ENCODE results near the gene PKHD1.

DNA sequence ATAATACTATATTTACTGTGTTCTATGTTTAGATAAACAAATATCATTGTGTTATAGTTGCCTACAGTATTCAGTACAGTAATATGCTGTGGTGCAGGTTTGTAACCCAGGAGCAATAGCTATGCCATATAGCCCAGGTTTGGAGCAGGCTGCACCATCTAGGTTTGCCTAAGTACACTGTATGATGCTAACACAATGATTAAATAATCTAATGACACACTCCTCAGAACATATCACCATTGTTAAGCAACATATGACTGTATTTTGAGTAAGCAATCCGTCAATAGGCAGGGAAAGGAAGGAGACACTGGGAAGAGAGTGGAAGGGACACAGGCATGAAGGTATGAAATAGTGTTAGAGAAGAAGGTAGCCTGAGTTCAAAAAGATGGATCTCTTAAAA lies 369.9 kb downstream of the PKHD1 start:
- TF ChIP-seq, protein P1, sequence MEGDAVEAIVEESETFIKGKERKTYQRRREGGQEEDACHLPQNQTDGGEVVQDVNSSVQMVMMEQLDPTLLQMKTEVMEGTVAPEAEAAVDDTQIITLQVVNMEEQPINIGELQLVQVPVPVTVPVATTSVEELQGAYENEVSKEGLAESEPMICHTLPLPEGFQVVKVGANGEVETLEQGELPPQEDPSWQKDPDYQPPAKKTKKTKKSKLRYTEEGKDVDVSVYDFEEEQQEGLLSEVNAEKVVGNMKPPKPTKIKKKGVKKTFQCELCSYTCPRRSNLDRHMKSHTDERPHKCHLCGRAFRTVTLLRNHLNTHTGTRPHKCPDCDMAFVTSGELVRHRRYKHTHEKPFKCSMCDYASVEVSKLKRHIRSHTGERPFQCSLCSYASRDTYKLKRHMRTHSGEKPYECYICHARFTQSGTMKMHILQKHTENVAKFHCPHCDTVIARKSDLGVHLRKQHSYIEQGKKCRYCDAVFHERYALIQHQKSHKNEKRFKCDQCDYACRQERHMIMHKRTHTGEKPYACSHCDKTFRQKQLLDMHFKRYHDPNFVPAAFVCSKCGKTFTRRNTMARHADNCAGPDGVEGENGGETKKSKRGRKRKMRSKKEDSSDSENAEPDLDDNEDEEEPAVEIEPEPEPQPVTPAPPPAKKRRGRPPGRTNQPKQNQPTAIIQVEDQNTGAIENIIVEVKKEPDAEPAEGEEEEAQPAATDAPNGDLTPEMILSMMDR (IDR thresholded peaks at IDR 0.05): no peak
- no peak for TF ChIP-seq POLR2A (IDR thresholded peaks at IDR 0.05)
